ENCODE data around the gene MLIP.

MLIP gene

GRCh38 chr6:54095723-54096122, 15.5 kb upstream of the MLIP start:
- DNase-seq (ENCODE audit: low spot score), result no peak

GRCh38 chr6:54096811-54097210, 14.4 kb upstream of the MLIP start:
- no peak for DNase-seq (ENCODE audit: low spot score)

GRCh38 chr6:54097753-54098152, 13.5 kb upstream of the MLIP start:
- no peak for DNase-seq (ENCODE audit: low spot score)

- DNase-seq (ENCODE audit: low spot score), result no peak
Measured at GRCh38 chr6:54098450-54099044, 12.7 kb upstream of the MLIP start.

- no peak for DNase-seq (ENCODE audit: low spot score)
Measured at GRCh38 chr6:54099225-54099624, 12.0 kb upstream of the MLIP start.

- DNase-seq (ENCODE audit: low spot score), result no peak
Measured at GRCh38 chr6:54100411-54101006, 10.7 kb upstream of the MLIP start.

GRCh38 chr6:54102238-54102637, 9.0 kb upstream of the MLIP start:
- no peak for DNase-seq (ENCODE audit: low spot score)

GRCh38 chr6:54103497-54103896, 7.7 kb upstream of the MLIP start:
- DNase-seq (ENCODE audit: low spot score), result no peak

GRCh38 chr6:54106727-54107126, 4.5 kb upstream of the MLIP start:
- DNase-seq (ENCODE audit: low spot score), result no peak

- no peak for DNase-seq (ENCODE audit: low spot score)
Measured at GRCh38 chr6:54107470-54108090, 3.7 kb upstream of the MLIP start.

- no peak for DNase-seq (ENCODE audit: low spot score)
Measured at GRCh38 chr6:54108271-54108670, 3.0 kb upstream of the MLIP start.

- no peak for DNase-seq (ENCODE audit: low spot score)
Measured at GRCh38 chr6:54109586-54109985, 1.7 kb upstream of the MLIP start.

- peak; percentile 15 for DNase-seq (ENCODE audit: low spot score)
Measured at GRCh38 chr6:54112151-54112650, 958 bp downstream of the MLIP start.

- DNase-seq (ENCODE audit: low spot score), result no peak
Measured at GRCh38 chr6:54114991-54115390, 3.7 kb downstream of the MLIP start.

- no peak for DNase-seq (ENCODE audit: low spot score)
Measured at GRCh38 chr6:54115966-54116365, 4.7 kb downstream of the MLIP start.

- no peak for DNase-seq (ENCODE audit: low spot score)
Measured at GRCh38 chr6:54118117-54118516, 6.9 kb downstream of the MLIP start.

GRCh38 chr6:54125493-54125892, 14.2 kb downstream of the MLIP start:
- DNase-seq (ENCODE audit: low spot score), result no peak

GRCh38 chr6:54130179-54130578, 18.9 kb downstream of the MLIP start:
- no peak for DNase-seq (ENCODE audit: low spot score)

GRCh38 chr6:54132587-54132986, 21.3 kb downstream of the MLIP start:
- DNase-seq (ENCODE audit: low spot score), result no peak

- no peak for DNase-seq (ENCODE audit: low spot score)
Measured at GRCh38 chr6:54133186-54133585, 21.9 kb downstream of the MLIP start.

GRCh38 chr6:54134935-54135334, 23.7 kb downstream of the MLIP start:
- no peak for DNase-seq (ENCODE audit: low spot score)

GRCh38 chr6:54135665-54136369, 24.6 kb downstream of the MLIP start:
- no peak for DNase-seq (ENCODE audit: low spot score)

- no peak for DNase-seq (ENCODE audit: low spot score)
Measured at GRCh38 chr6:54138795-54139194, 27.6 kb downstream of the MLIP start.
